Measurements from ENCODE around the gene VPS8. TPM values are rescaled to one million over a fixed set of nuclear protein-coding genes. Genes with fewer than 3 reads are reported as not detected.

Gene VPS8
- total RNA-seq, 1 donor from 2014 or later: 62.9 TPM

DNA sequence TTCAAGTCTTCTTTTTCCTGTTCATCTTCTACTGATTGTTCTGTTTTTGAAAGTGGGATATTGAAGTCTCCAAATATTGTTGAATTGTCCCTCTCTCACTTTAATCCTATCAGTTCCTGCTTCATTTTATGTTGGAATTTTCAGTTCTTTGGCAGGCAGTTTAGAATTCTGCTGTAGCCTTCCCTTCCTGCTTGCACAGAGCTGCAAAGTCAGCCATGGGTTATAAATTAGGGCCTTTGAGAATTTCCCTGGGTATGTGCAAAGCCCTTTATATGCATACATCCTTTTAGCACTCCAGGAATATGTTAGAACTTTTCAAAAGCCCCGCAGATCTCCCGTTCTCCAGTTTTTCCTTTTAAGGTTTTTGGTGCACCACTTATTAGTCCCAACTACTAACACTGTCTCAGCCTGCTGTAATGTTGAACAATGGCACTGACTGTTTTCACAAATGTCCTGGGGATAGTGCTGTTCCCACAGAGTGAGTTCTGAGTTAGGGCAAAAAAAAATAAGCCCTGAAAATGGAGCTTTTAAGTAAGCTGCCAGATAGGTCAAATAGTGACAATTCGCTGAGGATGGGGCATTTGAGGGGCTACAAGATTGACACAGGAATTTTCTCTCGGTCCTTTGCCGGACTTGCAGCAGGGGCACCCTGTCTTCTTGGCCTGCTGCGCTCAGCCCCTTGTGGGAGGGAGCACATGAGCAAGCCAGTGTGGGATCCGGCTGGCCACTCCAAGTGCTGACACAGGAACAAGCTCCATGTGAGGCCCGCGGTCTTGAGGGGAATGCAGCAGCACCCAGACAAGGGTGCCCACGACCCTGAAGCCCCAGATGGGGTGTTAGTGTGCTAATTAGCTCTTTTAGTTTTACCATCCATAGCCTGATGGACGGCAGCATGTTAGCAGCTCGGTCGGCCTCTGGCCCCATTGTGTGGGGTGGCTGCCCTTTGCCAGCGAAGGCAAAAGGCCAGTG is 96.0 kb downstream of the VPS8 start:
- TF ChIP-seq, protein P1, sequence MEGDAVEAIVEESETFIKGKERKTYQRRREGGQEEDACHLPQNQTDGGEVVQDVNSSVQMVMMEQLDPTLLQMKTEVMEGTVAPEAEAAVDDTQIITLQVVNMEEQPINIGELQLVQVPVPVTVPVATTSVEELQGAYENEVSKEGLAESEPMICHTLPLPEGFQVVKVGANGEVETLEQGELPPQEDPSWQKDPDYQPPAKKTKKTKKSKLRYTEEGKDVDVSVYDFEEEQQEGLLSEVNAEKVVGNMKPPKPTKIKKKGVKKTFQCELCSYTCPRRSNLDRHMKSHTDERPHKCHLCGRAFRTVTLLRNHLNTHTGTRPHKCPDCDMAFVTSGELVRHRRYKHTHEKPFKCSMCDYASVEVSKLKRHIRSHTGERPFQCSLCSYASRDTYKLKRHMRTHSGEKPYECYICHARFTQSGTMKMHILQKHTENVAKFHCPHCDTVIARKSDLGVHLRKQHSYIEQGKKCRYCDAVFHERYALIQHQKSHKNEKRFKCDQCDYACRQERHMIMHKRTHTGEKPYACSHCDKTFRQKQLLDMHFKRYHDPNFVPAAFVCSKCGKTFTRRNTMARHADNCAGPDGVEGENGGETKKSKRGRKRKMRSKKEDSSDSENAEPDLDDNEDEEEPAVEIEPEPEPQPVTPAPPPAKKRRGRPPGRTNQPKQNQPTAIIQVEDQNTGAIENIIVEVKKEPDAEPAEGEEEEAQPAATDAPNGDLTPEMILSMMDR (IDR thresholded peaks at IDR 0.05): no peak
- Histone ChIP-seq H3K36me3 (peaks cover 14% of the 10 kb centered on the region), H3K4me3 (no peak overlapping the region), H3K27ac (no peak overlapping the region), H3K4me1 (no peaks in the 10 kb centered on the region), H3K27me3 (no peaks in the 10 kb centered on the region), H3K9me3 (no peaks in the 10 kb centered on the region)
- ATAC-seq (no peak), DNase-seq (no peak)
- intact Hi-C loops (cut with DNase I): no loop called here

DNA sequence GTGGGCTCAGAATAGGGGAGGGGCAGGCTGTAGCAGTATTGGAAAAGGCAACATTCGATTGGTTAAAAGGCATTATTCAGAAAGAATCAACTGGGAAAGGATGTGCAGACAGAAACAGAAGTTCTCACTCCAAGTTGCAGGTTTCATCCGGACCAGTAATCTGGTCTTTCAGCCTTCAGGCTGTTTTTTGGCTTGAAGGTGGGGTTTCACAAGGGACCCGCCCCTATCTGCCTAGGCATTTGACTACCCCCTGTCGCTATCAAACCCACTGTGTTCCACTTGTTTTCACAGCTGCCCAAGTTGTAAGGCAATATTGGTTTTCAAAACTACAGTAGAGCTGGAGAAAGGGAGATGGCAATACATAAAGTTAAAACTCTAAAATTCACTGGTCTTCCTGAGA is 96.9 kb downstream of the VPS8 start:
- Histone ChIP-seq H3K27ac (no peak overlapping the region), H3K4me1 (no peaks in the 10 kb centered on the region), H3K27me3 (no peaks in the 10 kb centered on the region), H3K36me3 (peaks cover 13% of the 10 kb centered on the region), H3K4me3 (no peak overlapping the region), H3K9me3 (no peaks in the 10 kb centered on the region)
- TF ChIP-seq, protein P1 (IDR thresholded peaks at IDR 0.05): no peak
- intact Hi-C loops (cut with DNase I): no loop called here
- DNase-seq (no peak), ATAC-seq (no peak)

DNA sequence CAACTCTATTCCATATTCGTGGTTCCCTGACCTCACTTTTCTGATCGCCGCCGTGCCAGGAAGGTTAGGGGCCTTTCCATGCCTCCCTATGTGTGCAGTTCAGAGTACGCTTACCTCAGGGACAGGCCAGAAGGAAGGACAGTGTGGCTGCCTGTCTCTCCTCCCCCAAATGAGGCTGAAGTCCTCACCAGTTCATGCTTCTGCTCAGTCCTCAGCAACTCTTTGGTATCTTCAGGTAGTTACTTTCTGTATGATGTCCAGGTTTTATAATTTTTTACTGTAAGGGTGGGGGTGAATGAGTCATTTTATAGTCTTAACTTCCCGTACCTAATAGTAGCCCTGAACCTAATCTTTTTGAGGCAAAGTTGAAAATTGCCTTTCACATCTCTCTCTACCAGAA is 98.7 kb downstream of the VPS8 start:
- Histone ChIP-seq H3K9me3 (no peaks in the 10 kb centered on the region), H3K36me3 (peaks cover 26% of the 10 kb centered on the region), H3K27me3 (no peaks in the 10 kb centered on the region), H3K4me3 (no peak overlapping the region), H3K4me1 (no peaks in the 10 kb centered on the region), H3K27ac (no peak overlapping the region)
- no peak for ATAC-seq
- TF ChIP-seq, protein P1 (IDR thresholded peaks at IDR 0.05): no peak
- no peak for DNase-seq
- intact Hi-C loops (cut with DNase I): no loop called here

DNA sequence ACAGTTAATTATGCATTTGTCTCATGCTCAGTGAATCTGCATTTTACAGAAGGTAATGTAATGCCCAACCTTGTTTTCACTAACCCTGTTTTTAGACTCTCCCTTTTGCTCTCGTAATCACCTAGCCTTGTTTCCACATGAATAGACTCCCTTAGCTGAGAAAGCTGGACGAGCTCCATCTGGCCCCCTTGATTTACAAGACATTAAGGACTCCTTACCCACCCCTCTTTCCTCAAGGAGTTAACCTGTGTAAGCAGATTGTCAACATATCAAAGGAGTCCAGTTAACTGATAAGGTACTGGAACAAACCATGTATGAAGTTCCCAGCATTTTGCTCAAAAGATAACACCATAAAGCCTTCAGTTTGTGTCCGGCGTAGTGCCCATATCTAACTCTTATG is 99.6 kb downstream of the VPS8 start:
- Histone ChIP-seq H3K9me3 (no peaks in the 10 kb centered on the region), H3K4me1 (no peaks in the 10 kb centered on the region), H3K4me3 (no peak overlapping the region), H3K27ac (no peak overlapping the region), H3K27me3 (no peaks in the 10 kb centered on the region), H3K36me3 (peaks cover 35% of the 10 kb centered on the region)
- intact Hi-C loops (cut with DNase I): no loop called here
- TF ChIP-seq, protein P1 (IDR thresholded peaks at IDR 0.05): no peak
- no peak for ATAC-seq
- DNase-seq: no peak

DNA sequence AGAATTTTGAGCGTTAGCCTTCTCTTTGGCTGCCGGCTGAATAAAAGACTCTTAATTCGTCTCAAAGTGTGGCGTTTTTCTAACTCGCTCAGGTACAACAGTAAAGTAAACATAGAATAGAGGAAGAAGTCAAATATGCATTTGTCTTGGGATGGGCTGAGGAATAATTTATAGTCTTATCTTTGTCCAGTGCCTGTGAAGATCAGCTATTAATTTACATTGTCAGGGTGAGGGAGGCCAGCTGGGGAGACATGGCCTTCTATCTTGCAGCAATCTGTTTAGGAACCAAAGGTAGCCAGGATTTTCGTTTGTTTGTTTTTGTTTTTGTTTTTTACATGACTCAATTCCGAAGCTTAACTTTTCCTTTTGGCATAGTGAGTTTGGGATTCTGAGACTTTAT is 100.2 kb downstream of the VPS8 start:
- DNase-seq (no peak), ATAC-seq (no peak)
- Histone ChIP-seq H3K9me3 (no peaks in the 10 kb centered on the region), H3K4me1 (no peaks in the 10 kb centered on the region), H3K27me3 (no peaks in the 10 kb centered on the region), H3K36me3 (peaks cover 41% of the 10 kb centered on the region), H3K4me3 (no peak overlapping the region), H3K27ac (no peak overlapping the region)
- TF ChIP-seq, protein P1 (IDR thresholded peaks at IDR 0.05): no peak
- intact Hi-C loops (cut with DNase I): no loop called here

Measured in upper lobe of right lung (tissue), 1 donor.